Glomerular visceral epithelial cell (primary cell): ENCODE results near the gene STK31.
A peak's percentile ranks its signal among the peaks of the same experiment; 100 is the strongest.
"Not testable (repeated sequence)": the region's sequence is repeated elsewhere in the genome, so short reads cannot be mapped to it uniquely, and the experiment has no call there.

ENCODE experiments used
- DNase-seq: peaks from one replicate; pipeline ENCODE4 v3.0.0-alpha.2; 2016; ENCODE audit errors: extremely low spot score

Gene STK31

DNA sequence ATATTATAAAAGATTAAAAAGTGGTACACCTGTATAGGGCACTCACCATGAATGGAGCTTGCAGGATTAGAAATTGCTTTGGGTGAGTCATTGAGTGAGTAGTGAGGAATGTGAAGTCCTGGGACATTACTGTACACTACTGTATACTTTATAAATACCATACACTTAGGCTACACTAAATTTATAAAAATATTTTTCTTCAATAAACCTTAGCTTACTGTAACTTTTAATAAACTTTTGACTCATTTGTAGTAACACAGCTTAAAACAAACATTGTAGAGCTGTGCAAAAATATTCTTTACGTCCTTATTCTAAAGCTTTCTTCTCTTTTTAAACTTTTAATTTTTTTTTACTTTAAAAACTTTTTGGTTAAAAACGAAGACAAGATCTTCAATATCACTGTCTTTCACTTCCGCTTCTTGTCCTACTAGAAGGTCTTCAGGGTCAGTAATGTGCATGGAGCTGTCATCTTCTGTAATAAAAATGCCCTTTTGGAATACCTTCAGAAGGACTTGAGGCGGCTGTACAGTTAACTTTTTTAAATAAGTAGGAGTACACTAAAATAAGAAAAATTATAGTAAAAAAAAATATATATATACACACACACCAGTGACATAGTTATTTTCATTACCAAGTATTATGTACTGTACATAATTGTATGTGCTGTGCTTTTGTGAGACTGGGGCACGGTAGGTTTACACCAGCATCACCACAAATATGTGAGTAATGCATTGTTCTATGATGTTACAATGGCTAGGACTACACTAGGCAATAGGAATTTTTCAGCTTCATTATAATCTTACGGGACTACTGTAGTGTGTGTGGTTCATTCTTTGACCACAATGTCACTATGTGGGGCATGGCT lies 3.5 kb downstream of the STK31 start:
- DNase-seq: peak; percentile 88

DNA sequence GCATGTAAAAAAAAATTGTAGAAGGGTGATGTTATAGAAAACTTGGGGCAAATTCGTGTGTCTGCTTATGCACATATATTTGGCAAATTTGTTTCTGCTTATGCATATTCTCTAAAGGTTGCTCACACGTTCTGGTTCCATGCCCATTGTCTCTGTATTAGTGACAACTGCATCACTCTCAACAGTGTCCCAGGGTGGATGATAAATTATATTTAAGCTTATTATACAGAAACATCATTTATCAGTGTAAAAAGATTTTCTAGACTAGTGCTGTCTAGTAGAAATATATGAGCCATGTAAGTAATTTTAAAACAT lies 4.1 kb downstream of the STK31 start:
- no peak for DNase-seq

DNA sequence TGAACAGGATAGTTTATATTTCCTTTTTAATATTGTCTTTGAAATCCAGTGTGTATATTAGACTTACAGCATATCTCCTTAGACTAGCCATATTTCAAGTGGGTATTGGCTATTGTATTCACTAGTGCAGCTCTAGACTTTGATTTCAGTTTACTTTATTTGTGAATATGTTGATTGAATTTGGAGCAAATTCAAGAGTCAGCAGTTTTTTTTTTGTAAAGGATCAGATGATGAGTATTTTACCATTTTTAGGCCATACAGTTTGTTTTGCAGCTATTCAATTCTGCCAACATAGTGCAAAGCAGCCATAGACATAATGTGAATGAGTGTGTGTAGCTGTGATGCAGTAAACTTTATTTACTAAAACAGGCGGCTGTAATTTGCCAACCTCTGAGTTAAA lies 4.6 kb downstream of the STK31 start:
- no peak for DNase-seq

DNA sequence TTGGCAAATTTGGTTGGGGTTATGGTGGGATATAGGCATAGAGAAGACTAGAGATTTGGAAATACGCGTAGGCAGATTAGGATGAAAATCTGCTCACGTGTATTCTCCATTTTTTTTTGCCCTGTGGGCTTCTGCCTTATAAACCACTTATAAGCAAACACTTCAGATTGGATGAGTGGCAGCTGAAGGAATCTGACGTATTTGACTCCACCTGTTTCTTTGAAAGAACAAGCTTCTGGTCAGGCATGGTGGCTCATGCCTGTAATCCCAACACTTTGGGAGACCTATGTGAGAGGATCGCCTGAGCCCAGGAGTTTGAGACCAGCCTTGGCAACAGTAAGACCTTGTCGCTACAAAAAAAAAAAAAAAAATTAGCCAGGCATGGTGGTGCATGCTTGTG lies 5.1 kb downstream of the STK31 start:
- no peak for DNase-seq

DNA sequence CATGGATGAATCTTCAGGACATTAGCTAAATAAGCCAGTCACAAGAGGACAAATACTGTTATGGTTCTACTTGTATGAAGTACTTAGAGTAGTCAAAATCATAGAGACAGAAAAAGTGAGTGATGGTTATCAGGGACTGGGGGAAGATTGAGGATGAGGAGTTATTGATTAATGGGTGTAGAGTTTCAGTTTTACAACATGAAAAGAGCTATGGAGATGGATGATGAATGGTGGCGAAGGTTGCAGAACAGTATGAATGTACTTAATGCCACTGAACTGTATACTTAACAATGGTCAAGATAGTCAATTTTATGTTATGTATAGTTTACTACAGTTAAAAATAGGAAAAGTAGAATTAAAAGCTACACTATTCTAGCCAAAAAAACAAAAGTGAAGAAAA lies 7.8 kb downstream of the STK31 start:
- DNase-seq: no peak

- DNase-seq: no peak
Measured at GRCh38 chr7:23721456-23721855, 11.4 kb downstream of the STK31 start.

GRCh38 chr7:23722587-23723216 lies 12.7 kb downstream of the STK31 start:
- not testable (repeated sequence) for DNase-seq

DNA sequence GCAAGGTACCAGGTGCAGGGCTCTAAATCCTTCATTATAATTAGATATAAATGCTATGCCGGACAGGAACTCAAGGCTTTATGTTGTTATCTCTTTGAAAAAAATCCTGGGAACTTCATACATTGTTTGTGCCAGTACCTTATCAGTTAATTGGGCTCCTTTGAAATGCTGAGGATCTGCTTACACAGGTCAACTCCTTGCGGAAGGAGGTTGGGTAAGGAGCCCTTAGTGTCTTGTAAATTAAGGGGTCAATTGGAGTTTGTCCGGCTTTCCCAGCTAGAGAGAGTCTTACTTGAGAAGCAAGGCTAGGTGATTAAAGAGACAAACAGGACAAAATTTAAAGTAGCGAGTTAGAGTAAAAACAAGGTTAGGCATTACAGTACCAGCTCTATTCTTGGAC lies 14.1 kb downstream of the STK31 start:
- DNase-seq: not testable (repeated sequence)

GRCh38 chr7:23742051-23742450 lies 32.0 kb downstream of the STK31 start:
- no peak for DNase-seq

- DNase-seq: no peak
Measured at GRCh38 chr7:23743226-23743625, 33.2 kb downstream of the STK31 start.

DNA sequence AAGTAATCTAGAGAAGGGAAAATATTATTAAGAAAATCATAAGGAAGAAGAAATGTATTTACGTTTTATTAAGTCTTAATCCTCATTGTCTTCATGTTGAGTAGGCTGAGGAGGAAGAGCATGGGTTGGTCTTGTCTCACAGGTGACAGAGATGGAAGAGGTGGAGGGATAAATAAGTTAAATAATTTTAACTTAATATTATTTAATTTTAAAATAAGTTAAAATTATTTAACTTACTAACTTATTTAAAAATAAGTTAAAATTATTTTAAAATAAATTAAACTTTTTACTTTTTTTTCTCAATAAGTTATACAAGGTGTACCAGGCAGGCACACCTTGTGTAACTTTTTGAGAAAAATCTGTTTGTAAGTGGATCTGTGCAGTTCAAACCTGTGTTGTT lies 36.6 kb downstream of the STK31 start:
- no peak for DNase-seq

GRCh38 chr7:23751852-23752251 lies 41.8 kb downstream of the STK31 start:
- DNase-seq: no peak

- DNase-seq: not testable (repeated sequence)
Measured at GRCh38 chr7:23758839-23759238, 48.8 kb downstream of the STK31 start.

- peak; percentile 87 for DNase-seq
Measured at GRCh38 chr7:23759671-23760391, 49.8 kb downstream of the STK31 start.

GRCh38 chr7:23765943-23766342 lies 55.9 kb downstream of the STK31 start:
- no peak for DNase-seq

GRCh38 chr7:23767514-23767913 lies 57.5 kb downstream of the STK31 start:
- DNase-seq: no peak

- no peak for DNase-seq
Measured at GRCh38 chr7:23768022-23768421, 58.0 kb downstream of the STK31 start.

GRCh38 chr7:23779185-23779800 lies 69.3 kb downstream of the STK31 start:
- not testable (repeated sequence) for DNase-seq

- DNase-seq: no peak
Measured at GRCh38 chr7:23783115-23783514, 73.1 kb downstream of the STK31 start.

DNA sequence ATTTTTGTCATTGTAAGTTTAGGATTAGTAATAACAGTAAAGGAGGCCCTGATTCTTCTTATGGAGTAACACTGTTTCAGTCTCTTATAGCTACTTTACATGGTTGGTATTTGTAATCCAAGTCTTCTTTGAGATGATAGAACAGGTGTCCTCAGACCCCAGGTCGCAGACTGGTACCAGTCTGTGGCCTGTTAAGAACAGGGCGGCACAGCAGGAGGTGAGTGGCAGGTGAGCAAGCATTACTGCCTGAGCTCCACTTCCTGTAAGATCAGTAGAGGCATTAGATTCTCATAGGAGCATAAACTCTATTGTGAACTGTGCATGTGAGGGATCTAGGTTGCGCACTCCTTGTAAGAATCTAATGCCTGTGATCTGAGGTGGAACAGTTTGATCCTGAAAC lies 77.3 kb downstream of the STK31 start:
- no peak for DNase-seq

GRCh38 chr7:23788843-23789242 lies 78.8 kb downstream of the STK31 start:
- DNase-seq: no peak

GRCh38 chr7:23791721-23792120 lies 81.7 kb downstream of the STK31 start:
- DNase-seq: no peak
